Naive B cell (primary cell): ENCODE results near the gene SATB1. TPM values are rescaled to one million over a fixed set of nuclear protein-coding genes. Genes with fewer than 3 reads are reported as not detected.
"Not testable (repeated sequence)": the region's sequence is repeated elsewhere in the genome, so short reads cannot be mapped to it uniquely, and the experiment has no call there.

ENCODE experiments used
- ATAC-seq, 2 donors: fragments of 150-1000 bp; cut with Tn5 transposase; 2 replicates each; pipeline ENCODE4 v1.10.0; 2021; ENCODE audit warnings: low read depth in 2 of 2, mild to moderate bottlenecking in 2 of 2, moderate library complexity in 2 of 2
- DNase-seq: peaks from one replicate; pipeline ENCODE4 v3.0.0; 2022
- H3K27ac Mint-ChIP-seq, 6 donors: one replicate each; pipeline ENCODE4 v1.8.0; 2020 to 2022; ENCODE audit warnings: mild to moderate bottlenecking in 6 of 6, mixed read lengths in 6 of 6, moderate library complexity in 5 of 6, inconsistent platforms in 2 of 6
- H3K27me3 Mint-ChIP-seq, 3 donors: one replicate each; pipeline ENCODE4 v1.8.0; 2021 to 2022; ENCODE audit warnings: mixed read lengths in 3 of 3, mild to moderate bottlenecking in 1 of 3
- H3K36me3 Mint-ChIP-seq, 2 donors: one replicate each; pipeline ENCODE4 v1.8.0; 2020 to 2022; ENCODE audit warnings: mixed read lengths in 2 of 2, inconsistent platforms in 1 of 2, mild to moderate bottlenecking in 1 of 2
- H3K4me1 Mint-ChIP-seq, 3 donors: one replicate each; pipeline ENCODE4 v1.8.0; 2020 to 2022; ENCODE audit warnings: mixed read lengths in 3 of 3, inconsistent platforms in 1 of 3, mild to moderate bottlenecking in 1 of 3, moderate library complexity in 1 of 3
- H3K4me3 Mint-ChIP-seq, 8 donors: one replicate each; pipeline ENCODE4 v1.8.0; 2020 to 2022; ENCODE audit warnings: mild to moderate bottlenecking in 8 of 8, mixed read lengths in 8 of 8, moderate library complexity in 8 of 8, inconsistent platforms in 2 of 8
- H3K9me3 Mint-ChIP-seq, 7 donors: one replicate each; pipeline ENCODE4 v1.8.0; 2020 to 2022; ENCODE audit warnings: mixed read lengths in 7 of 7, mild to moderate bottlenecking in 5 of 7, inconsistent platforms in 2 of 7, moderate library complexity in 1 of 7
- polyA plus RNA-seq, 6 donors: library from polyadenylated mRNA; unstranded; fragments of 300-500 nt; fragmentation: Illumina TruSeq; gene quantifications; one replicate each; pipeline ENCODE4 v1.2.3, GENCODE V29; 2021; ENCODE audit warnings: low read depth in 6 of 6

The SATB1 gene
- polyA plus RNA-seq: 10 to 100 TPM; 44.5 to 68.6 (median 58.7) TPM

GRCh38 chr3:18424729-18425640, at the start of gene SATB1:
Gene SATB1 (minus strand): TSS chr3:18425339. CDS start chr3:18420967, 4,372 bp downstream.
- Mint-ChIP-seq H3K27ac (peak within 1 kb of the TSS; percentile 97 to 100 (median 98)), H3K4me3 (peak within 1 kb of the TSS; percentile 96 to 99 (median 97)), H3K27me3 (no peaks in the 10 kb centered on the region), H3K9me3 (no peaks in the 10 kb centered on the region), H3K36me3 (peaks cover 0 to 8% of the 10 kb centered on the region in 2 donors), H3K4me1 (peaks cover 30 to 56% (median 51%) of the 10 kb centered on the region in 3 donors)
- DNase-seq (peak; percentile 67), ATAC-seq (peak; percentile 42 to 53)

DNA sequence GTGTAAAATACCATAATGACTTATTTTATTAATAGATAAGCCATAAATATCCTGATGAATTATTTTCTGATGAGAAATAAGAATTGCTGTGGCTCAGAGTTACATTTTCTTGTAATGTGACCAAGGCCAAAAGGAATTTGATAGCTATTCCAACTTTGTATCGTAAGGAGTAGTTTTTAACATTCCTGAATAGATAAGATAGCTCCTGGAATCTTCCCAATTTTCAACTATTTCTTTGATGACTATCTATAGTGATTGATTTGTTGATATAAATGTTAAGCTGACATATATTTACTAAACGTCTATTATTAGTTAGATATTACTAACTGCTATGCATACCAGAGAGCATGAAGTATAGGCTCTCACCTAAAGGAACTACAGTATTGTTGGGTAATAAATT, 49.1 kb upstream of the SATB1 start:
- Mint-ChIP-seq H3K36me3 (peaks cover 16 to 23% of the 10 kb centered on the region in 2 donors), H3K4me1 (no peaks in the 10 kb centered on the region), H3K27ac (no peak overlapping the region), H3K9me3 (peaks cover 0 to 4% (median 0%) of the 10 kb centered on the region in 7 donors), H3K4me3 (no peak overlapping the region), H3K27me3 (no peaks in the 10 kb centered on the region)
- ATAC-seq (no peak), DNase-seq (no peak)

DNA sequence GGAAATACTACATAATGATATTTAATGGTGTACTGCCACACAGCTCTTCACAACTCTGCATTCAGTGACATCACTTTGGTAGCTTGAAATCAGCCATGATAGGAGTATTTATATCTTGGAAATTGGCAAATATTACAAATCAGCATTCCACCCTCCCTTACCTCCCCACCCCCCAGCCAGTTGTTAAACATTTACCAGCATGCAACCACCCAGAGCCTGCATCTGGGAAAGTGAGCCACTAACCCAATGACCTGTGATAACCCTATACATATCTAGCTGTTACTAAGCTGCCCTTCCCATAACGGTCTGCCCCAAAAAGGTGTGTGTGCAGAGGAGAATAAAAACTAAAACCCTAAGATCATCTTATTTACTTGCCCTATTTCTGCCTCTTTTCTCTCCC, 44.6 kb upstream of the SATB1 start:
- no peak for DNase-seq
- Mint-ChIP-seq H3K36me3 (peaks cover 35 to 46% of the 10 kb centered on the region in 2 donors), H3K27ac (no peak overlapping the region), H3K4me1 (peaks cover 0 to 5% (median 2%) of the 10 kb centered on the region in 3 donors), H3K27me3 (no peaks in the 10 kb centered on the region), H3K4me3 (no peak overlapping the region), H3K9me3 (no peaks in the 10 kb centered on the region)
- ATAC-seq: no peak

DNA sequence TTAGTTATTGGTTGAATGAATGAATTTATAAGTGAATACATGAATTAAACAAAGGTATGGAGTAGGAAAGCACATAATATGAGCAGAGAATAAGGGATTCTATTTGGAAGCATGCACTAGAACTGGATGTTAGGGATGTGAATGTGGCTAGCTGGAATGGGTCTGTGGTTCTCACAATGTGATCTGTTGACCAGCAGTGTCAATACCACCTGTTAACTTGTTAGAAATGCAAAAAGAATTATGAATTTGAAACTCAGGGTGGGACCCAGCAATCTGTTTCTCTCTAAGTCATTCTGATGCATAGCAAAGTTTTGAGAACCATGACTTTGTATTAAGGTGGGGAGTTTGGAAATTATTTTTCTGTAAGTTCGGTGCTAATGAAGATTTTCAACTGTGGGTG, 41.0 kb upstream of the SATB1 start:
- peaks cover 3 to 7% (median 4%) of the 10 kb centered on the region in 7 donors for H3K9me3 Mint-ChIP-seq
- no peaks in the 10 kb centered on the region for H3K27me3 Mint-ChIP-seq
- peaks cover 0 to 5% (median 2%) of the 10 kb centered on the region in 3 donors for H3K4me1 Mint-ChIP-seq
- ATAC-seq: no peak
- H3K27ac Mint-ChIP-seq: no peak overlapping the region
- DNase-seq: no peak
- no peak overlapping the region for H3K4me3 Mint-ChIP-seq
- peaks cover 38 to 46% of the 10 kb centered on the region in 2 donors for H3K36me3 Mint-ChIP-seq

DNA sequence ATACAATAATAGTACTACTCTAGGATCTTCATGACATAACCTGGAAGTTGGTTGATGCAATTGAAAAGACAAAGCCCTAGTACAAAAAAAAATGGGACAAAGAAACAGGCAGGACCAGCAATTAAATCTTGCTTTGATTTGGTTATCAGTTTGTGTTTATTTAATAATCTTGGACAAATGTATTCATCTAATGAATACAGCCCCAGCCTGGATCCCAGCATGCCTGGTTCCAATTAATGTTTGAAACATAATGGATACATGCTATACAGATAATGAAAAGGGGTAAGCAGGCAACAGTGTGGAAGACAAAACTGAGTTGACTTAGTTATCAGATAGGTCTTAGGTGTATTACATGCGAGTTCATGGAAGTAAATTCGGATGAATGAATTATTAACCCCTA, 29.6 kb upstream of the SATB1 start:
- no peak overlapping the region for H3K27ac Mint-ChIP-seq
- peaks cover 10 to 24% (median 20%) of the 10 kb centered on the region in 3 donors for H3K4me1 Mint-ChIP-seq

DNA sequence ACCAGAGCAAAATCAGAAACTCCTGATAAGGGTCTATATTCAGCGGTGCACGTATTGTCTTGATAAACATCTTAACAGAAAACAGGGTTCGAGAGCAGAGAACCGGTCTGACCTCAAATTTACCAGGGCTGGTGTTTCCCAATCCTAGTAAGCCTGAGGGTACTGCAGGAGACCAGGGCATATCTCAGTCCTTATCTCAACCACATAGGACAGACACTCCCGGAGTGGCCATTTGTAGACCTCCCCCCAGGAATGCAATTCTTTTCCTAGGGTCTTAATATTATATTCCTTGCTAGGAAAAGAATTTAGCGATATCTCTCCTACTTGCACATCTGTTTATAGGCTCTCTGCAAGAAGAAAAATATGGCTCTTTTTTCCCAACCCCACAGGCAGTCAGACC, 24.5 kb upstream of the SATB1 start:
- not testable (repeated sequence) for H3K27me3 Mint-ChIP-seq, H3K4me3 Mint-ChIP-seq, DNase-seq, ATAC-seq
- Mint-ChIP-seq H3K9me3 (peaks cover 0 to 34% (median 13%) of the 10 kb centered on the region in 7 donors), H3K4me1 (peaks cover 20 to 33% (median 29%) of the 10 kb centered on the region in 3 donors), H3K36me3 (peaks cover 27 to 44% of the 10 kb centered on the region in 2 donors), H3K27ac (peak overlapping the region in 1 of 6 donors; percentile 30)

More for the DNA sequence above, 29.6 kb upstream of the SATB1 start:
- no peak for ATAC-seq
- H3K9me3 Mint-ChIP-seq: peaks cover 4 to 34% (median 12%) of the 10 kb centered on the region in 7 donors
- H3K36me3 Mint-ChIP-seq: peaks cover 31 to 49% of the 10 kb centered on the region in 2 donors
- H3K4me3 Mint-ChIP-seq: no peak overlapping the region
- no peak for DNase-seq
- no peaks in the 10 kb centered on the region for H3K27me3 Mint-ChIP-seq

DNA sequence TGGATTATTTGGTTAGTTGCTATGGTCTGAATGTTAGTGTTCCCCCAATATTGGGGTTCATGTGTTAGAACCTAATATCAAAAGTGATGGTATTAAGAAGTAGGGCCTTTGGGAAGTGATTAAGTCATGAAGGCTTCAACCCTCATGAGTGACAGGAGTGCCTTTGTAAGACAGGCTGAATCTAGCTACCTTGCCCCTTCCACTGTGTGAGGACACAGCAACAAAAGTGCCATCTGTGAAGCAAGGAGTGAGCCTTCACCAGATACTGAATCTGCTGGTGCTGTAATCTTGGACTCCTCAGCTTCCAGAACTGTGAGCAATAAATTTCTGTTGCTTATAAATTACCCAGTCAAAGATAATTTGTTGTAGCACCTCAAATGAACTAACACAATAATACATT, 22.6 kb upstream of the SATB1 start:
- no peaks in the 10 kb centered on the region for H3K27me3 Mint-ChIP-seq
- H3K4me3 Mint-ChIP-seq: peak overlapping the region in 3 of 8 donors; percentile 3 to 89 (median 70)
- DNase-seq: no peak
- H3K27ac Mint-ChIP-seq: peak overlapping the region in 1 of 6 donors; percentile 3
- peaks cover 0 to 28% (median 13%) of the 10 kb centered on the region in 7 donors for H3K9me3 Mint-ChIP-seq
- ATAC-seq: no peak
- H3K36me3 Mint-ChIP-seq: peaks cover 16 to 29% of the 10 kb centered on the region in 2 donors
- H3K4me1 Mint-ChIP-seq: peaks cover 29 to 40% (median 40%) of the 10 kb centered on the region in 3 donors

- H3K9me3 Mint-ChIP-seq: peaks cover 0 to 28% (median 13%) of the 10 kb centered on the region in 7 donors
- H3K27me3 Mint-ChIP-seq: no peaks in the 10 kb centered on the region
- peak overlapping the region; percentile 88 to 99 (median 97) for H3K27ac Mint-ChIP-seq
- H3K36me3 Mint-ChIP-seq: peaks cover 16 to 19% of the 10 kb centered on the region in 2 donors
- ATAC-seq (no peak), DNase-seq (no peak)
- peak overlapping the region; percentile 84 to 99 (median 94) for H3K4me3 Mint-ChIP-seq
- peaks cover 31 to 48% (median 47%) of the 10 kb centered on the region in 3 donors for H3K4me1 Mint-ChIP-seq
These were observed 21.1 kb upstream of the SATB1 start for GRCh38 chr3:18446149-18446825.

- H3K4me1 Mint-ChIP-seq: peaks cover 35 to 55% (median 49%) of the 10 kb centered on the region in 3 donors
- H3K4me3 Mint-ChIP-seq: peak overlapping the region; percentile 84 to 99 (median 94)
- H3K36me3 Mint-ChIP-seq: peaks cover 16 to 19% of the 10 kb centered on the region in 2 donors
- H3K27ac Mint-ChIP-seq: peak overlapping the region; percentile 90 to 99 (median 98)
- DNase-seq (peak; percentile 91), ATAC-seq (peak; percentile 80 to 82)
- peaks cover 0 to 27% (median 13%) of the 10 kb centered on the region in 7 donors for H3K9me3 Mint-ChIP-seq
- no peaks in the 10 kb centered on the region for H3K27me3 Mint-ChIP-seq
These were observed 20.4 kb upstream of the SATB1 start for GRCh38 chr3:18445401-18446148.

DNA sequence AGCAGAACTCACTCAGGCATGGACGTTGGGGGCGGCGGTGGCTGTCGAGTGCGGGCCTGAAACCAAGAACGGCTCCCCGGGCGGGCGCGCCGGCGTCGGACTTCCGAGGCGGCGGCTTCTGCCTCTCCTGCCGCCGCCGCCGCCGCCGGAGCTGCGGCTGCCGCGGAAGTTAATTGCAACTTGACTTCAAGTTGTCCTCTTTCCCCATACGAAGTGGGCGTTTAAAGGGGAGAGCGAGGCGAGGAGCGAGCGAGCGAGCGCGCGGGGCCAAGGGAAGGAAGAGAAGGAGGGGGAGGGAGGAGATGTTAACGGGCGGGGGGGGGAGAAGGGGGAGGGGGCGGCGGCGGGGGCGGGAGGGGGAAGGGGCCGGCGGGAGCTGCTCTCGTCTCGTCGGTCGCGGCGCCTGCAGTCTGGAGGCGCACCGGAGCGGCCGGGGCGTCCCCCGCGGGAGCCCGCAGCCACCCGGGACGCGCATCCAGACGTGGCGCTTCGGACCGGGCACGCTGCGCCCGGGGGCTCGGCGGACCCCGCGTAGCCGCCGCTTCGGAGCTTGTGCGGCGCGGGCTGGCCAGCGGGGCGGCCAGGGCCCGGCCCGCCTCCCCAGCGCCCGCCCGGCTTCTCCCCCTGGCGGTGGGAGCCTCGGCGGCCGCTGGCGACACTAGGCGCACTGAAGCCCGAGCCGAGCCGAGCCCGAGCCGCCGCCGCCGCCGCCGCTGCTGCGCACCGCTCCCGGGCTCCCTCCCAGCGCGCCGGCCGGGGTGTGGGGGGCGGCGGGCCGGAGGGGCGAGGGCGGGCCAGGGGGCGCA, 19.7 kb upstream of the SATB1 start:
- H3K4me3 Mint-ChIP-seq: peak overlapping the region; percentile 94 to 99 (median 97)
- peak; percentile 66 to 69 for ATAC-seq
- H3K9me3 Mint-ChIP-seq: peaks cover 0 to 20% (median 10%) of the 10 kb centered on the region in 7 donors
- no peaks in the 10 kb centered on the region for H3K27me3 Mint-ChIP-seq
- peak; percentile 84 for DNase-seq
- peak overlapping the region; percentile 91 to 98 (median 96) for H3K27ac Mint-ChIP-seq
- H3K4me1 Mint-ChIP-seq: peaks cover 41 to 63% (median 56%) of the 10 kb centered on the region in 3 donors
- peaks cover 16 to 17% of the 10 kb centered on the region in 2 donors for H3K36me3 Mint-ChIP-seq

DNA sequence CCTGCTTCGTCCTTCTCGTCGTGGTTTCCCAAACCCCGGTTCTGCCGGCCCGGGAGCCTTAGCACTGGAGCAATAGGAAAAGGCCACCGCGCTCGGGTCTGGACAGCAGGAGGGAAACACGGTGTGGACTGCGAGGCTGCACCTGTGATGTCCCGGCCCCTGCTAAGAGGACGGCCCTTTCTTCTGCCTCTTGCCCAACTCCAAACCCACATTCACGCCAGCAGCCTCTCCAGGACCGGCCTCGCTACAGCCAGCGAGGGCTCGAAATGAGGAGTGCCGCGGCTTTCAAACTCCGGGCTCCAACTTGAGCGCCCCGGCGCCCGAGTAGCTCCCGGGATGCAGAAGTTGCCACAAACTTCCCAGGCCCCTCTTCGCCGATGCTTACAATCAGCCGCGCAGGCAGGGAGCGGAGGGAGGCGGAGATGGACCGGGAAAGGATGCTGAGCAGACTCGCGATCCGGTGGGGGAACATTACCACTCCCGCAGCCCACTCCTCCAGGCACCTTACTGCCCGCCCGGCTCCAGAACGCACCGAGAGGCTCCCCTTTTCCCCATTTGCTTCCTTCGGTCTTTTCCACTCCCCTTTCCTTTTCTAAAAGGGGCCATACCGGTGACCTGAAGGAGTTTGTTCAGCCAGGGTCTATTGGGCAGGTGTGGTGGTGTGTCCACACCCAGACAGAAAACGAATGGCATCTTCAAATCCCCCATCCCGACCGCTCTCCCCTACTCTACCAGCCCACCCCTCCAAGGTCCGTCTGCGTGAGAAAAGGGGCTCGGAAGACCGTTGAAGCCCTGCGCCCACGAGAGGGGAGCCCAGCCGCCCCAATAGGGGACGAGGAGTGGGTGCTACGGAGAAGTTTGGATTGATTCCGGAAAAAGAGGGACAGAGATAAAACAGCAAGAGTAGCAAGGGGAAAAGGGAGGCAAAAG, 18.8 kb upstream of the SATB1 start:
- DNase-seq: peak; percentile 18
- peaks cover 0 to 11% (median 4%) of the 10 kb centered on the region in 7 donors for H3K9me3 Mint-ChIP-seq
- H3K27ac Mint-ChIP-seq: peak overlapping the region; percentile 96 to 98 (median 97)
- H3K4me1 Mint-ChIP-seq: peaks cover 43 to 69% (median 65%) of the 10 kb centered on the region in 3 donors
- H3K36me3 Mint-ChIP-seq: peaks cover 8% of the 10 kb centered on the region in 2 donors
- ATAC-seq: no peak
- H3K4me3 Mint-ChIP-seq: peak overlapping the region; percentile 90 to 99 (median 97)
- no peaks in the 10 kb centered on the region for H3K27me3 Mint-ChIP-seq
